Loucy (cell line): ENCODE data around the gene UFD1.
A peak's percentile ranks its signal among the peaks of the same experiment; 100 is the strongest.

Experiments
- H2AFZ ChIP-seq: fragments of 200-600 bp; sonication (generic); 2 replicates; pipeline ENCODE4 v1.6.0; 2016; ENCODE audit warnings: antibody characterized with exemption, mild to moderate bottlenecking, low read length, moderate library complexity
- H3F3A ChIP-seq: fragments of 200-600 bp; 2 replicates; pipeline ENCODE4 v1.6.0; 2016; ENCODE audit warnings: antibody characterized with exemption, low read depth, mild to moderate bottlenecking
- H3K27me3 ChIP-seq: fragments of 200-600 bp; sonication (generic); 2 replicates; pipeline ENCODE4 v1.6.1; 2014; ENCODE audit warnings: low read length, mild to moderate bottlenecking; ENCODE audit not compliant: insufficient read depth, poor library complexity, severe bottlenecking
- H3K36me3 ChIP-seq: fragments of 200-600 bp; sonication (generic); 2 replicates; pipeline ENCODE4 v1.6.1; 2016; ENCODE audit warnings: low read length; ENCODE audit not compliant: insufficient read depth
- H3K4me1 ChIP-seq: fragments of 200-600 bp; sonication (generic); 2 replicates; pipeline ENCODE4 v1.5.1; 2014; ENCODE audit warnings: low read length, mild to moderate bottlenecking; ENCODE audit not compliant: insufficient read depth, poor library complexity, severe bottlenecking
- H3K4me2 ChIP-seq: fragments of 200-600 bp; sonication (generic); 2 replicates; pipeline ENCODE4 v1.6.0; 2014; ENCODE audit warnings: antibody characterized with exemption, low read length, low read depth, mild to moderate bottlenecking; ENCODE audit not compliant: poor library complexity, severe bottlenecking
- H3K4me3 ChIP-seq: fragments of 200-600 bp; sonication (generic); 2 replicates; pipeline ENCODE4 v1.5.1; 2014; ENCODE audit warnings: low read length, mild to moderate bottlenecking, mixed read lengths; ENCODE audit not compliant: poor library complexity, severe bottlenecking
- H3K79me2 ChIP-seq: fragments of 200-600 bp; sonication (generic); 2 replicates; pipeline ENCODE4 v1.6.1; 2014; ENCODE audit warnings: low read length; ENCODE audit not compliant: insufficient read depth
- H3K9ac ChIP-seq: fragments of 200-600 bp; sonication (generic); 2 replicates; pipeline ENCODE4 v1.6.0; 2014; ENCODE audit warnings: mild to moderate bottlenecking, low read depth, low read length, moderate library complexity; ENCODE audit not compliant: poor library complexity, severe bottlenecking
- H3K9me2 ChIP-seq: fragments of 200-600 bp; sonication (generic); replicated peaks from 2 replicates; pipeline ENCODE4 v1.6.1; 2016; ENCODE audit warnings: low read depth, low read length, mixed read lengths
- H3K9me3 ChIP-seq: fragments of 200-600 bp; sonication (generic); 2 replicates; pipeline ENCODE4 v1.6.1; 2014; ENCODE audit warnings: mild to moderate bottlenecking, antibody characterized with exemption, low read length, low read depth; ENCODE audit not compliant: insufficient read depth
- H4K20me1 ChIP-seq: fragments of 200-600 bp; sonication (generic); 2 replicates; pipeline ENCODE4 v1.6.0; 2014; ENCODE audit warnings: antibody characterized with exemption, low read length, mild to moderate bottlenecking; ENCODE audit not compliant: insufficient read depth, poor library complexity, severe bottlenecking
- EZH2phosphoT487 ChIP-seq: fragments of 200-600 bp; IDR thresholded peaks from 2 replicates; pipeline ENCODE4 v1.6.1; 2018; ENCODE audit warnings: antibody characterized with exemption, mild to moderate bottlenecking, moderate library complexity, borderline replicate concordance
- TF ChIP-seq, protein P1 (sequence below): fragments of 200-600 bp; sonication (generic); conservative IDR thresholded peaks from 2 replicates; pipeline ENCODE4 v1.5.1; 2014; ENCODE audit warnings: mild to moderate bottlenecking, antibody characterized with exemption, low read length

The UFD1 gene

DNA sequence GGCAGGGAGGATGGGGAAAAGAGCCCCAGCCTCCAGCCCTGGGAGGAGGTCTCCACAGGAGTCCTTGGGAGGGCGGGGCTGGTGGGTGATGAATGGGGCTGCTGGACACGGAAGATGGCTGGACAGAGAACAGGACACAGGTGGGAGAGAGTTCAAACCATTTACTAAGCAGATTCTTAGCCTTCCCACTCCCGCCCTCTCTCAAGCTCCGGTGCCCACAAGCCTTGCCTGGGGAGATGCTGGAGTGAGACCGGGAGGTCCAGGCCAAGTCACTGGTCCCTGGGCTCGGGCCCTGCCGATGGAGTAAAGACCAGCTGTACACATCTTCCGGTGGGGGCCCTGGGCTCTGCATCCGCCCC lies 43.9 kb upstream of the UFD1 start:
- peaks cover 13% of the 10 kb centered on the region for H3K27me3 ChIP-seq
- H3K4me3 ChIP-seq: peak overlapping the region; percentile 79
- H3K9me3 ChIP-seq: no peaks in the 10 kb centered on the region
- peak overlapping the region; percentile 87 for H3K4me2 ChIP-seq
- TF ChIP-seq EZH2phosphoT487: no peak
- TF ChIP-seq, protein P1, sequence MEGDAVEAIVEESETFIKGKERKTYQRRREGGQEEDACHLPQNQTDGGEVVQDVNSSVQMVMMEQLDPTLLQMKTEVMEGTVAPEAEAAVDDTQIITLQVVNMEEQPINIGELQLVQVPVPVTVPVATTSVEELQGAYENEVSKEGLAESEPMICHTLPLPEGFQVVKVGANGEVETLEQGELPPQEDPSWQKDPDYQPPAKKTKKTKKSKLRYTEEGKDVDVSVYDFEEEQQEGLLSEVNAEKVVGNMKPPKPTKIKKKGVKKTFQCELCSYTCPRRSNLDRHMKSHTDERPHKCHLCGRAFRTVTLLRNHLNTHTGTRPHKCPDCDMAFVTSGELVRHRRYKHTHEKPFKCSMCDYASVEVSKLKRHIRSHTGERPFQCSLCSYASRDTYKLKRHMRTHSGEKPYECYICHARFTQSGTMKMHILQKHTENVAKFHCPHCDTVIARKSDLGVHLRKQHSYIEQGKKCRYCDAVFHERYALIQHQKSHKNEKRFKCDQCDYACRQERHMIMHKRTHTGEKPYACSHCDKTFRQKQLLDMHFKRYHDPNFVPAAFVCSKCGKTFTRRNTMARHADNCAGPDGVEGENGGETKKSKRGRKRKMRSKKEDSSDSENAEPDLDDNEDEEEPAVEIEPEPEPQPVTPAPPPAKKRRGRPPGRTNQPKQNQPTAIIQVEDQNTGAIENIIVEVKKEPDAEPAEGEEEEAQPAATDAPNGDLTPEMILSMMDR: no peak
- H3K79me2 ChIP-seq: peaks cover 62% of the 10 kb centered on the region
- peak overlapping the region; percentile 96 for H3K9ac ChIP-seq
- 0 out of 2 replicates have a peak, but pooled peaks cover 4% of the 10 kb centered on the region for H3F3A ChIP-seq
- no peaks in the 10 kb centered on the region; the same call in 1 of the 2 replicates for H3K36me3 ChIP-seq
- H2AFZ ChIP-seq: no peak overlapping the region
- H3K9me2 ChIP-seq: no peaks in the 10 kb centered on the region
- H3K4me1 ChIP-seq: peaks cover 52% of the 10 kb centered on the region
- H4K20me1 ChIP-seq: peaks cover 41% of the 10 kb centered on the region

DNA sequence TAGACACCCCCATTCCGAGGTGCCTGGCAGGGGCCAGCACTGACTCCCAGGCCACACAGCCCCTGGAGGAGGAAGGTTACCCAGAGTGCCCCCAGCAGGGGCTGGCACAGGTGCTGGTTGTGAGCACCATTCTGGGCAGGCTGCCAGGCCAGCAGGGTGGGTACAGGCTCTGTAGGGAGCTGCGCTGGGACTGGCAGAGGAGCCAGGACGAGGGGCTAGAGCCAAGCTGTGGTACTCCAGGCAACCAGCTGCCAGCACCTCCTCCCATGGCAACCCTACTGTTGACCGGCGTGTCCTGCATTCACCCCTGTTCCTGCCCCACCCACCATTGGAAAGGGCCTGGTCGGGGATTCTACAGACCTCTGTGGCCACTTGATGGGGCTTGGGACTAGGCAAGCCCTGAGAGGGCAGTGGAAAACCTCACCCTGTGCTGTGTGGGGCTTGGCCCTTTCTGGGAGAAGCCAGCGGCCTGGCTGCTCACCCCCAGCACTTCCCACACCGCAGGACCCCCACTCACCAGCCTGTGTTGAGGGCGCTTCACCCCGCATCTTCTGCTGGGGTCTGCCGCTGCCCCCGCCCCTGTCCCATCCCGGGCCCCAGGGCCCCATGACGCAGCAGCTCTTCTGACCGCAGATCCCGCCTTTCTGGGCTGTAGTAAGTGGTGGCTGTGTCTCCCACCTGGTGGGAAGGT lies 43.3 kb upstream of the UFD1 start:
- TF ChIP-seq, protein P1: no peak
- TF ChIP-seq EZH2phosphoT487: no peak
- Histone ChIP-seq H3F3A (0 out of 2 replicates have a peak, but pooled peaks cover 8% of the 10 kb centered on the region), H3K27me3 (peaks cover 13% of the 10 kb centered on the region), H2AFZ (no peak overlapping the region), H3K36me3 (no peaks in the 10 kb centered on the region; the same call in 1 of the 2 replicates), H3K4me1 (peaks cover 47% of the 10 kb centered on the region), H3K9me2 (no peaks in the 10 kb centered on the region), H3K79me2 (peaks cover 62% of the 10 kb centered on the region), H3K4me2 (peak overlapping the region; percentile 87), H3K4me3 (peak overlapping the region; percentile 79), H3K9me3 (no peaks in the 10 kb centered on the region), H3K9ac (peak overlapping the region; percentile 96), H4K20me1 (peaks cover 41% of the 10 kb centered on the region)

- Histone ChIP-seq H4K20me1 (peaks cover 41% of the 10 kb centered on the region), H3K27me3 (peaks cover 13% of the 10 kb centered on the region), H3K9ac (peak overlapping the region; percentile 96), H3F3A (0 out of 2 replicates have a peak, but pooled peaks cover 8% of the 10 kb centered on the region), H3K79me2 (peaks cover 62% of the 10 kb centered on the region), H3K9me2 (no peaks in the 10 kb centered on the region), H3K4me2 (peak overlapping the region; percentile 87), H3K36me3 (peaks cover under 1% of the 10 kb centered on the region; the same call in 1 of the 2 replicates), H2AFZ (no peak overlapping the region), H3K4me1 (peaks cover 31% of the 10 kb centered on the region), H3K4me3 (peak overlapping the region; percentile 79), H3K9me3 (no peaks in the 10 kb centered on the region)
- TF ChIP-seq, protein P1: no peak
- no peak for TF ChIP-seq EZH2phosphoT487
These were observed 41.7 kb upstream of the UFD1 start for GRCh38 chr22:19520566-19521305.
